ENCODE data around the gene PRMT7. TPM values are rescaled to one million over a fixed set of nuclear protein-coding genes. Genes with fewer than 3 reads are reported as not detected.

PRMT7 gene
- total RNA-seq, 2 donors from 2014 or later: 24.5 to 35.7 TPM

GRCh38 chr16:68402748-68403040 lies 91.9 kb downstream of the PRMT7 start:
- DNase-seq (ENCODE audit: low spot score): no peak
- H3K36me3 ChIP-seq: no peaks in the 10 kb centered on the region
- H3K4me1 ChIP-seq: no peaks in the 10 kb centered on the region
- no peaks in the 10 kb centered on the region for H3K27me3 ChIP-seq
- no peak overlapping the region for H3K4me3 ChIP-seq
- no peak overlapping the region for H3K27ac ChIP-seq
- H3K9me3 ChIP-seq: no peaks in the 10 kb centered on the region
- no peak for TF ChIP-seq CTCF (IDR thresholded peaks at IDR 0.05)

GRCh38 chr16:68403177-68403576 lies 92.4 kb downstream of the PRMT7 start:
- Histone ChIP-seq H3K27me3 (no peaks in the 10 kb centered on the region), H3K4me1 (no peaks in the 10 kb centered on the region), H3K36me3 (no peaks in the 10 kb centered on the region), H3K4me3 (no peak overlapping the region), H3K9me3 (no peaks in the 10 kb centered on the region), H3K27ac (no peak overlapping the region)
- DNase-seq (ENCODE audit: low spot score): no peak
- no peak for TF ChIP-seq CTCF (IDR thresholded peaks at IDR 0.05)

GRCh38 chr16:68403704-68404103 lies 92.9 kb downstream of the PRMT7 start:
- H3K9me3 ChIP-seq: no peaks in the 10 kb centered on the region
- H3K36me3 ChIP-seq: no peaks in the 10 kb centered on the region
- no peak overlapping the region for H3K27ac ChIP-seq
- no peak for TF ChIP-seq CTCF (IDR thresholded peaks at IDR 0.05)
- no peak overlapping the region for H3K4me3 ChIP-seq
- no peak for DNase-seq (ENCODE audit: low spot score)
- H3K4me1 ChIP-seq: no peaks in the 10 kb centered on the region
- H3K27me3 ChIP-seq: peaks cover 0 to 3% of the 10 kb centered on the region in 2 donors

GRCh38 chr16:68404736-68405345 lies 94.0 kb downstream of the PRMT7 start:
- H3K36me3 ChIP-seq: no peaks in the 10 kb centered on the region
- H3K27me3 ChIP-seq: peaks cover 0 to 3% of the 10 kb centered on the region in 2 donors
- no peaks in the 10 kb centered on the region for H3K4me1 ChIP-seq
- no peak overlapping the region for H3K27ac ChIP-seq
- TF ChIP-seq CTCF (IDR thresholded peaks at IDR 0.05): no peak
- DNase-seq (ENCODE audit: low spot score): no peak
- no peaks in the 10 kb centered on the region for H3K9me3 ChIP-seq
- H3K4me3 ChIP-seq: no peak overlapping the region

- TF ChIP-seq CTCF (IDR thresholded peaks at IDR 0.05): no peak
- Histone ChIP-seq H3K4me1 (no peaks in the 10 kb centered on the region), H3K36me3 (no peaks in the 10 kb centered on the region), H3K4me3 (no peak overlapping the region), H3K9me3 (no peaks in the 10 kb centered on the region), H3K27ac (no peak overlapping the region), H3K27me3 (peaks cover 0 to 3% of the 10 kb centered on the region in 2 donors)
- DNase-seq (ENCODE audit: low spot score): no peak
Observed at GRCh38 chr16:68406458-68407152, 95.8 kb downstream of the PRMT7 start.

Other genes starting within 250 kb of the PRMT7 start
- 10 to 100 TPM; 24.5 to 45.0 TPM for gene NFATC3, start 225.6 kb upstream of the PRMT7 start, total RNA-seq
- 1 to 10 TPM in 1 of 2 donors, under 1 TPM in 1; 0.59 to 1.2 TPM for gene ESRP2, start 74.9 kb upstream of the PRMT7 start, total RNA-seq
- 10 to 100 TPM; 28.3 to 29.1 TPM for gene PLA2G15, start 65.6 kb upstream of the PRMT7 start, total RNA-seq
- 10 to 100 TPM; 28.9 to 51.0 TPM for gene SLC7A6, start 46.5 kb upstream of the PRMT7 start, total RNA-seq
- 1 to 10 TPM; 6.8 to 8.6 TPM for gene SLC7A6OS, start 73 bp upstream of the PRMT7 start, total RNA-seq
- gene SMPD3, start 137.5 kb downstream of the PRMT7 start, total RNA-seq: 1 to 10 TPM; 3.0 to 4.4 TPM
- gene ZFP90, start 228.3 kb downstream of the PRMT7 start, total RNA-seq: 10 to 100 TPM in 1 of 2 donors, 1 to 10 TPM in 1; 9.1 to 20.0 TPM